Hepatic stellate cell (primary cell): Measurements from ENCODE around the gene RAD51AP2.
"Not testable (repeated sequence)": the region's sequence is repeated elsewhere in the genome, so short reads cannot be mapped to it uniquely, and the experiment has no call there.

Experiments
- DNase-seq: peaks from one replicate; pipeline ENCODE4 v3.0.0; 2011; ENCODE audit warnings: low spot score

Gene RAD51AP2

DNA sequence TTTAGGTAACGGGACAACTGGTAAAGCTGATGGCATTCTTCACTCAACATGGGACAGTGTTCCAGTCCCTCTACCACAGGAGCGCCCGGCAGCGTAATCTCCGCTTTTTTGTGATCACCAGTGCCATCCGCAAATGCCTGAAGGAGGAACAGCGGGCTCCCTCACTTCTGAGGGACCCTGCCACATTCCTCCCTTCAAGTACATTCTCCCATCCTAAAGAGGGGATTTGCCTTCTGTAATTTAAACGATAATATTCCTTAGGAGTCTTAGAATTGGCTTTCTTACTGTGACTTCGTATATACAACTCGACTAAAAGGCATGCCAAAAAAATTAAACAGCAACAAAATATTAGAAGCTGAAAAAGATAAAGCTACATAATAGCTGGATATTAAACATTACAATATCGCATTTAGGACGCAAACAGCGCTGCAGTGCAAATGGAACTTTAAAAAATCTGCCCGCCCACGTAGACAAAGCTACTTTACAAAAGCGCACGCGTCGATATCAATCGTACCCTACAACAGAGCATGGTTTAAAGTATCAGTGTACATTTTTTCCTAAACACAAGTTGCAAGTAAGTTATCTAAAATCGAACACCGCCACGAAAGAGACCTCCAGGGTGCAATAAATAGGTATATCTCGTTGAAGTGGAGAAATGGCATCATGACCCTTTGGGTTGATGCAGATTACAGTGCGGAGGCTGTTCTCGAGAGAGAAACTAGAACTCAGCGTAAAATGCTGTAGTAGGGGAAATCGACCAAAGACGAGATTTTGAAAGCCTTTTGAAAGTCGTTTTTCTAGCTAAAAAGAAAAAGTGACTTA is 20.0 kb upstream of the RAD51AP2 start:
- no peak for DNase-seq

DNA sequence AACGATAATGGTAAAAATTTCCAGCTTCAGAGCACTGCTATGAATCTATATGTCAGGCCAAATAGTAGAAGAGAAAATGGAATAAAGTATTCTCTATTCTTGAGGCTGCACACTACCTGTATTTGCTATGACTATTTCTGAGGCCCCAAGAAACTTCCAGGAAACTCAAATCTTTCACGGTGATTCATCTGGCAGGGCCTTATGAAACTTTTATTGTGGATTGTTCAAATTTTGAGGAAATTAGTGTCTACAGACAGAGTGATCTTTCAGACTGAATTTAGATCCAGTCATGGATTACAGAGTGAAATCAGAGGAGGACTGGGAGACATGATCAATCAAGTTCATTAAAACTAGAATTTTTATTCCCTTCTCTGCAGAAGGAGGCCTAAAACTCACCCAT is 18.2 kb upstream of the RAD51AP2 start:
- no peak for DNase-seq

DNA sequence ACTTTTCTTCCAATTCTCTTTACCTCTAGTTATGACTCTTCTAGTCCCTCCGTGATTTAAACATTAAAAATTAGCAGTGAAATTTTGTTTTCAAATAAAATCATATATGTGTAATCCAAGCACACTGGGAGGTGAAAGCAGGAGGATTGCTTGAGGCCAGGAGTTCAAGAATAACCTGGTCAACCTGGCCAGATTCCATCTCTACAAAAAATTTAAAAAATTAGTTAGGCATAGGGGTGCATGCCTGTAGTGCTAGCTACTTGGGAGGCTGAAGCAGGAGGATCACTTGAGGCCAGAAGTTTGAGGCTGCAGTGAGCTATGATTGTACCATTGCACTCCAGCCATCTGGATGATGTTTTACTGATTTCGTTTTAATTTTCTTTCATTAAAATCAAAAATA is 15.3 kb upstream of the RAD51AP2 start:
- no peak for DNase-seq

DNA sequence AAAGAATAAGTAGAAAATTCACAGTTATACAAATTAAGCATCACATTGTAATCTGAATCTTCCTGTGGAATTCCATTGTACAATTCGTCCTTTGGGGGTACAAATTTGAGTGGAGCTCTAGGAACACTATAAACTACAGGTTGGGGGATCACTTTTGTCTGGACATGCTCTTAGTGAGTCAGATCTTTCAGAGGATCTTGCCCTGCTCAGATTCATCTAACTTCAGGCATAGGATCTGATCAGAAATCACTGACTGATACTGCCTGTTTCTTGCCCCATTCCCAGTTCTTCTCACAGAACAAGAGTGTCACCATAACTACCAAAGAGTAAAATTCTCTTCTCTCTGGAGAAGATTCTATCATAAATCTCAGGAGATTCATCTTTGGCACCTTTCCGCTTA is 11.5 kb upstream of the RAD51AP2 start:
- no peak for DNase-seq

DNA sequence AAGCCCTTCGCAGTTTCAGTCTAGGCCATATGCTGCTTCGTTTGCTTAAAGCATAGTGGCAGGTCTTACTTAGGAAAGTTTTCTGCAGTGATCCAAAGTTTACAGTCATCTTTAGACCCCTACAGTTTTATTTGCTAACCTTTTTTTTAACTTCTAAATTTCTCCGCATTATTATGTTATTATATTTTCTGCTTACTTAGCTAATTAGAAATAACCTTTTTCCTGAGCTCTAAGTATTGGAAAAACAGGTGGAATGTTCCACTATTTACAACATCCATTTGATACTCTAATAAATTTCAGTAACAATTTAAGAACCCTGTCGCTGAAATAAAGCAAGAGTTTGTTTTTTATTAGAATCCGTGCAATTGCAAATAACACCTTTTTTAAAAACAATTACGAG is 4.1 kb upstream of the RAD51AP2 start:
- DNase-seq, result no peak

DNA sequence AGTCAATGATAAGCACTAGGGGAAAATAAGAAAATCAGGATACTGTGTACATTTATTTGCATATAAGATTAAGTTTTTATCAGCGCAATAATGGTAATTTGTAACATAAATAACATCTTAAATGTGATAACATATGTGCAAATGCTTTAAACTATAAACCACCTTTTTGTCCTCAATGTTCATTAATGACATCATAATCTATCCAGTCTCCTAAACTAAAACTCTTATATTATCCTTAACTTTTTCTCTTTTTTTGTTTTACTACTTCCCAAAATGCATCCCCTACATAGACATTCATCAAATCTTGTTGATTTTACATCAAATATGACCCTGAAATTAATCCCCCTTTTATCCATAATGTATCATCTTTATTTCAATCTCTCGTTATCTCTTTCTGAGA is 3.4 kb upstream of the RAD51AP2 start:
- no peak for DNase-seq

DNA sequence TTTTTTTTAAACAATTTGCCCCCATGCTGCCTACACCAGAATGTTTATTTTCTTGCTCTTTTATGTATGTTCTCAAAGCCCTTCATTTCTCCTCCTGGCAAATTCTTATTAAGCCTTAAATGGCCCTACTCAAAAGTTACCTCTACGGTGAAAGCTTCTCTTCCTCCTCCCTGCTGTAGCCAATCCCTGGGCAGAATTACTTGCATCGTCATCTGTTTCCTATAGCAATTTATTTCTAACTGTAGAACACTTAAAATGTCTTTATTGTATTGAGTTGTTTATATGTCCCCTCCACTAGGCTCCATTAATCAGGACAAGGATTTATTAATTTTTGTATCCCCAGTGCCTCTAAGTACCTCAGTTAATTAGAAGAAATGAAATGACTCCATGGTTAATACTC is 2.5 kb upstream of the RAD51AP2 start:
- no peak for DNase-seq

DNA sequence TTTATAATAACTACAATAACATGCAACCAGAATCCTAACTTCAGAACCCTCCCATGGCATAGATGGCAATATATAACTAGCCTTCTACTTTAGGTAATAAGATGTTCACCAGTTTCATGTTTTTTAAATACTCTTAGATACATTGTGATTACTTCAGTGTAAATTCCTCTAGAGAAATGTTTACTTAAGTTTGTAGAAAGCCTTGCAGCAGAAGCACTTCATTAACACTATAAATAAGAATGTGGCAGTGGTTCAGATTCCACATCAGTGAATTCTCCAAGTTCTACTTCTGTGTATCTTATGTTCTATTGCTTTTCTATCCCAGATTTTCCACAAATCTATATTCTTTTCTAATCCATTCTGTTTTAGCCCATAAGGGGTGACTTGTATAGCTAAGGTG is 1.2 kb upstream of the RAD51AP2 start:
- DNase-seq, result no peak

DNA sequence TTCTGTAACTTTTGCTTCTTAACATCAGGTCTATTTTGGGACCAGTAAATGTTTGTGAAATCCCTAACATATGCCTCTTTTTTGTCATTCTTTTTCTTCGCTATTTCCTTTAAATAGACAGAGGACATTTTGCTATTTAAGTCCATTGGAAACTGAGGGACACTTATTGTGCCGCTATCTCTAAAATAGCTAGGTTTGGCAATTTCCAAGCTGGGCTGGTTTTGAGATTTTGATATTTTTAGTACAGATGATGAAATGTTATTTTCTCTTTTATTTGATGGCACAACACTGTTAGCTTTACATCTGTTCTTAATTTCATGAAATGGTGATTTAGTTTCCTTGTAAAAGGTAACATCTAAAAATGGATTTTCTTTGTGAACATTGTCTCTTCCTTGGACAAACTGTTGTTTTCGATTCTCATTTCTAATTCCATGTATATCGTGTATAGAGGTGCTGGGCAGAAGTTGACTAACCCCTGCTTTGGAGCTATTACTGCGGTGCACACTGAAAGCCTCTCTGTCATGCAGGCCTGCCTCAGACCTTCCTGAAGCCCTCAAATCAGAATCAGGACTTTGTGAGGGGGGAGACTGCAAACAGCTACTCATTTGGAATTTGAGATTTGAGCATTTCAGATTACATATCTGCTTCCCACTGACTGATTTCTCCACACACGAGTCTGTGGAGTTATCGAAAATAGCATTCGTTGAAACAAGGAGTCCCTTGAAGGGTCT is 594 bp downstream of the RAD51AP2 start:
- no peak for DNase-seq

DNA sequence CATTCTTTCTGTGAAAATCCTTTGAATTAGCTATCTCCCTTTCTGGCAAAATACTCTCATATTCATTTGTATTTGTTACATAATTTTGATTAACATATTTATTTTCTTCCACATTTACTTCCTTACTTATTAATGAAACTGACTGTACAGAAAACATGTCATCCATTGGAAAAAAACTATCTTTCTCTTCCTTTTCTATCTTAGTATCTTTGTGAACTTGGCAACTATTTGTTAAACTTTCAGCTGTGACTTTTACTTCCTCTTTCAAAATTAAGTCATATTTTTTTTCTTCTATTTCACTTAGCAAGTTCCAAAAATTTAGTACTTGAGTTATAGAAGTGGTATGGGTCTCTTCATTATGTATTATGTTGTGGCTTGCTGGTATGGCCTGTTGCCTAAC is 2.6 kb downstream of the RAD51AP2 start:
- no peak for DNase-seq

DNA sequence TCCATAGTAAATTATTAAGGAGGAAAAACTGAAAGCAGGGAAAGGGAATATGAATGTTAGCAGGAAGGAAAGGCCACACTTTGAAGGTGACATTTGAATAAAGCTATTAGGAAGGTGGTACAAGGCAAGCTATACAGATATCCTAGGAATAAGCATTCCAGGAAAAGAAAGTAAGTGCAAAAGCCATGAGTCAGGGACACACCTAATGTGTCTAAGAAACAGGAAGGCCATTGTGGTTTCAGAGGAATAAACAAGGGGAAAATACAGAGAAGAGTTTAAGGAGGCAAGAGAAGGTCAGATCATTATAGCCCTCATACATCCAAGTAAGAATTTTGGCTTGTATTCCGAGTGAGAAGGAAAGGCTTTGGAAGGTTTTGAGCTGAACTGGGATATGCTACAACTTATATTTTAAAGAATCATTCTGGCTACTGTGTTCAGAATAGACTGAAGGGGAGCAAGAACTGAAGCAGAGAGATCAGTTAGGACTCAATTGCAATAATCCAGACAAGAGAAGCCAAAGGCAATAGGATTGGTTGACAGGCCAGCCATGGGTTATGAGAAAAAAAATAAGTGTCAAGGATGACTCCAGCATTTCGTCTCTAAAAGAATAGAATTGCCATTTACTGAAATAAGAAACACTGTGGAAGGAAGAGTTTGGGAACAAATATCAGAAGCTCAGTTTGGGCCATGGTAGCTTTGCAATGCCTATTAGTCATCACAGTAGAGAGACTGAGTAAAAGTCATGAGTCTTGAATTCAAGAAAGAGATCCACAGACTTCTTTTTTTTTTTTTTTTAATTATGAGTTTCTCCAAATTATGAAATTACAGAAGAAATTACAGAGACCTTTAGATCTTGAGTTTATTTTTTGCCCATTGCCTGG is 11.3 kb downstream of the RAD51AP2 start:
- DNase-seq, result no peak

DNA sequence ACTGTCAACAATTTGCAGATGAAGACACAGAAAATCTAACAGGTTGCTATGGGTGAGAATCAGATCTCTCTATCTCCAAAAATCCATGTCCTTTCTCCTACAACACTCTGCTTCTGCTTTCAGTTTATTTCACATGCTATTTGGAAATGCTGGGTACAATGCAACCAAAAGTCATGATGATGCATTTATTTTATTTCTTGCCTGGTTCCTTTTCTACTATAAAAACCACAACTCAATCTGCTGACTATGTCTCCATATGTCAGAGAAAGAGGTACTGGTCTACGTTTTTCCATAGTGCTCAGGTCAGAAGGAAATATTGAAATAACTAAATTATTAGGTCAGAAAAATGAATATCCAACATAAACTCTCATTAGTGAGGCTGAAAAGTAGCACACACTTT is 20.5 kb downstream of the RAD51AP2 start:
- DNase-seq, result no peak

DNA sequence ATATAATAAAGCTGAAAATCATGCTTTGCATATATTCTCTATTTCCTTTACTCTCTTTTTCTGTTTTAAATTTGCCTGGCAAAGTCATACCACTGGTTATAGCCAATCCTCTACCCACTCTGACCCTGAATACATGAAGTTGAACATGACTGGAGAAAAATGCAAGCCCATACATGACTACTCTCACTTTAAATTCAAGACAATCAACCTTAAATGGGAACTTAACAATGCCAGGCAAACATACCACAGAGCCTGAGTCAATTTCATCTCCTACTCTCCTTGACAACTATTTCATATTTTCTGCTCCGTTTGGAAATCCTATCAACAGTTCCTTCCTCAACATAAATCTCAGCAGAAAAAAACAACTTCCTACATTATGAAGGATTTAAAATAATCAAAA is 22.6 kb downstream of the RAD51AP2 start:
- DNase-seq, result no peak

DNA sequence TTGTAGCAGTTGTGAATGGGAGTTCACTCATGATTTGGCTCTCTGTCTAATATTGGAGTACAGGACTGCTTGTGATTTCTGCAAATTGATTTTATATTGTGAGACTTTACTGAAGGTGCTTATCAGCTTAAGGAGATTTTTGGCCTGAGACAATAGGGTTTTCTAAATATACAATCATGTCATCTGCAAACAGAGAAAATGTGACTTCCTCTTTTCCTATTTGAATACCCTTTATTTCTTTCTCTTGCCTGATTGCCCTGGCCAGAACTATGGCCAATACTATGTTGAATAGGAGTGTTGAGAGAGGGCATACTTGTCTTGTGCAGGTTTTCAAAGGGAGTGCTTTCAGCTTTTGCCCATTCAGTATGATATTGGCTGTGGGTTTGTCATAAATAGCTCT is 28.1 kb downstream of the RAD51AP2 start:
- DNase-seq, result not testable (repeated sequence)

DNA sequence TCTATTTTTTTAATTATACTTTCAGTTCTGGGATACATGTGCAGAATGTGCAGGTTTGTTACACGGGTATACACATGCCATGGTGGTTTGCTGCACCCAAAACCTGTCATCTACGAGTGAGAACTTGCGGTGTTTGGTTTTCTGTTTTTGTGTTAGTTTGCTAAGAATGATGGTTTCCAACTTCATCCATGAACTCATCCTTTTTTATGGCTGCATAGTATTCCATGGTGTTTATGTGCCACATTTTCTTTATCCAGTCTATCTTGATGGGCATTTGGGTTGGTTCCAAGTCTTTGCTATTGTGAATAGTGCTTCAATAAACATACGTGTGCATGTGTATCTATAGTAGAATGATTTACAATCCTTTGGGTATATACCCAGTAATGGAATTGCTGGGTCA is 29.6 kb downstream of the RAD51AP2 start:
- DNase-seq, result not testable (repeated sequence)

DNA sequence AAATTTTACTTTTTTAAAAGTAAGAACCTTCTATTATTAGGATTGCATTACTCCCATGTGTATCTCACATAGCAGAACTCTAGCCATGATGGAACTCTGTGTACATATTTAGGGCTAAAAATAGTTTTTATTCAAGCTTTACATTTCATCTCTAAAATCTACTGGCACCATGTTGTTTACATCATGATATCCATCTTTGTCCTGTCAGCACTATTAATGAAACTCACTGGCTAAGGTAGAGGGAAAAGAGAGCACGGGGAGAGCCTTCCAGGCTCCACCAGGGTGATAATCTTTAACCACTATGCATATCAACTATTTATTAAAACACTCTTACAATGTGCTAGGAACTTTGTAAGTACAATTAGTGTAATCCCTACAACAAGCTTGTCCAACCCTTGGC is 34.7 kb downstream of the RAD51AP2 start:
- DNase-seq, result no peak

DNA sequence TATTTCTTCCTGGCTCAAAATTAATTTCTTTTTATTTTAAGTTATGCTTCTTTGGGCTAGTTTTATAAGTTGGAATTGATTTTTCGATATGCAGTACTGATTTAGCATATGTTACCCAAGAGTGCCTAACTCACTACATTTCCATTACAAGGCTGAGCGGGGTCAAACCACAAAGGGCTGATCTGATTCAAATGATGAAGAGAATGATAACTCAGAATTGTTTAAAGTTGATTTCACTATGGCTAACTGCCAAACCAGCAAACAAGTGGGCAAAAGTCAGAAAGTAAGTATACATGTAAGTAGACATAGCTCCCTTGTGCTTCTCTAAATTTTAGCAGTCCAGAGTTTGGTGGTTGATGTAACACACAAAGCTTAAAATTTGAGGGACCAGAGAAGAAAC is 35.6 kb downstream of the RAD51AP2 start:
- no peak for DNase-seq

DNA sequence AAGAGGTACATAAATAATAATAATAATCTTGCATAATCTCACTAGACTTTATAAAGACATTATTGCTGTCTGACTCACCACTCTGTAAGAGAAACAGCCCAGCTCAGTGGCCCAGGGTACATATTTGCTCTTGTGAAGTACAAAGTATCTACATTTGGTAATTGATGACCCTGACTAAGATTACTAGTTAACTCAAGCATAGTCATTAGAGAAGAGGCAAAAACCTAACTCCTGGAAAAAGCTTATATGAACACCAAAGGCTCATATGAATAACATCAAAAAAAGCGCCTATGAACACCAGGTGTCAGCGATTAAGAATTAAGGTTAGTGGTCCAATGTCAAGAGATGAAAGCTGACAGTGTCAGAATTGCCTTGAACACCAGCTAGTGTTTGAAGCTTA is 38.4 kb downstream of the RAD51AP2 start:
- DNase-seq, result no peak

DNA sequence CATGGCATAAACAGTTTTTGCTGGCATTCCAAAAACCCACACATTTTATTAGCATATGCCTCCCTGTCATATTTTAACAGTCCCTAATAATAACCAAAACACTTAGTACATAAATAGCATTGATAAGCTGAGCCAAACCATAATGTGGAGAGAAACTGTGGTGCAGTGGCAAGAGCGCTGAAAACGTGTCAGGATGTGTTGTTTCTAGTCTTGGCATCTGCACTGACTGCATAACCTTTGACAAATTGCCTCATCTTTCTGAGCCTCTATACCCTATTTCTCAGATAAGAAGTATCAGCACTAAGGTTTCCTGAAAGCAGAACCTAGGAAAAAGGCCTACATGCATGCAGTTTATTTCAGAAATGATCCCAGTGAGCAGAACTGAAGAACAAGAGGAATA is 41.4 kb downstream of the RAD51AP2 start:
- DNase-seq, result no peak

DNA sequence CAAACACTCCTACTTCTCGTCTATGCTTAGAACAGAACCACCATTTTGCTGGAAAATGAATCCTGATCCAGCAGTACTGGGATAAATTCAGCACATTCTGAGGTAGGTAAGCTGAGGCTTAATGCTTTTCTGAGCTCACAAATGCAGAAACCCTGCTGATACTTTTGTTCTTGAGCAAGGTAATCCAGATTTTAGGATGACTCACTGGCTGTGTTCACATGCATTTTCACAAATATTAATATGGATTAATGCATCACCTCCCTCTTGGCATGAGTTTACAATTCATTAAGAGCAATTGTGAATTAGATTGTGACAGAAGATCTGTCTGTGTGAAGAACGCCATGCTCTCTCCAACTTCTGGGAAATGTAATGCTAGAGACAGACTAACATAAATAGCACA is 42.2 kb downstream of the RAD51AP2 start:
- DNase-seq, result no peak

DNA sequence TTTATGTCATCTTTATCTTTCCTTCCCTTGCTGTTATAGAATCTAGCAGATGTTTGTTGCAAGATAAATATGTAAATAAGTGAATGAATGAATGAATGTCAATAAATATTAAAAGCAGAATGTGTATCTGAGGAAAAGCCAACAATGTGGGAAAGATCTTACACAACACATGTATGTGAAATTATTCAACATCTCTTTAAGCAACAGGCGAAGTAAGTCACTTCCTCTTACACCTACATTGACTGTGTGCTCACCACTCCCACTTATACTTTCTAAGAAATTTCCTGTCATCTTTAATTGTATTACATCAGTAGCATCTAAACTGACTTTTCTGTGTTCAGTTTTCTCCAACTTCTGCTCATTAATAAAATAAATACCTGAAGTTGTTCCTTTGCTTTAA is 43.0 kb downstream of the RAD51AP2 start:
- no peak for DNase-seq

DNA sequence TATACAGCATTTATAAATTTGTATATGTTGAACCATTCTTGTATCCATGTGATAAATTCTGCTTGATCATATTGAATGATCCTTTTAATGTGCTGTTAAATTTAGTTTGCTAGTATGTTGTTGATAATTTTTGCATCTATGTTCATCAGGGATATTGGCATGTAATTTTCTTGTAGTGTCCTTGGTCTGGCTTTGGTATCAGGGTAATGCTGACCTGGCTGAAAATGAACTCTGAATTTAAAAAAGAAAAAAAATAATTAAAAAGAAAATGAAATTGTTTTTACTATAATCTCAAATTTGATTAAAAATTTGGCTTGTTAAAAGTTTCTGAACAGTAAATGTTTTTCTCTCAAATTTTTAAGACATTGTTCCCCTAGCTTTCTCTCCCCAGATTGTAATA is 46.3 kb downstream of the RAD51AP2 start:
- no peak for DNase-seq
